GM12878 (cell line): ENCODE measurements around the gene GLI1. TPM values are rescaled to one million over a fixed set of nuclear protein-coding genes. Genes with fewer than 3 reads are reported as not detected.

ENCODE experiments used
- ASH2L ChIP-seq: fragments of 300-600, 200-600 bp; sonication (generic); IDR thresholded peaks from 2 replicates; pipeline ENCODE4 v1.6.1; 2017; ENCODE audit warnings: low read depth, mild to moderate bottlenecking, borderline replicate concordance
- BCL3 ChIP-seq: IDR thresholded peaks from 2 replicates; pipeline ENCODE4 v1.6.1; 2011; ENCODE audit warnings: borderline replicate concordance, low read depth, mild to moderate bottlenecking, moderate library complexity, low read length; ENCODE audit not compliant: insufficient read depth, poor library complexity, severe bottlenecking
- BMI1 ChIP-seq: fragments of 450-650 bp; IDR thresholded peaks from 2 replicates; pipeline ENCODE4 v1.6.1; 2016; ENCODE audit warnings: mild to moderate bottlenecking, moderate library complexity, borderline replicate concordance
- CEBPZ ChIP-seq: fragments of 150-350 bp; IDR thresholded peaks from 2 replicates; pipeline ENCODE4 v1.6.1; 2016; ENCODE audit warnings: low read depth, low read length
- IKZF1 ChIP-seq: fragments of 450-650 bp; conservative IDR thresholded peaks from 2 replicates; pipeline ENCODE4 v1.6.1; 2017; ENCODE audit warnings: antibody characterized with exemption, mild to moderate bottlenecking
- RELB ChIP-seq: fragments of 450-650 bp; IDR thresholded peaks from 2 replicates; pipeline ENCODE4 v1.6.1; 2017; ENCODE audit warnings: low read depth, mild to moderate bottlenecking, moderate library complexity
- SIX5 ChIP-seq: IDR thresholded peaks from 2 replicates; pipeline ENCODE4 v1.6.1; 2011; ENCODE audit warnings: mild to moderate bottlenecking, low read depth, low read length, moderate library complexity; ENCODE audit not compliant: severe bottlenecking
- SMAD1 ChIP-seq: fragments of 450-650 bp; IDR thresholded peaks from 2 replicates; pipeline ENCODE4 v1.6.1; 2018; ENCODE audit warnings: mild to moderate bottlenecking, low read depth; ENCODE audit not compliant: partially characterized antibody
- STAT3 ChIP-seq: IDR thresholded peaks from 2 replicates; pipeline ENCODE4 v1.6.1; 2011; ENCODE audit warnings: low read depth, low read length, improper control_type of control experiment
- ZBTB33 ChIP-seq: fragments of 450-650 bp; IDR thresholded peaks from 2 replicates; pipeline ENCODE4 v1.6.1; 2017; ENCODE audit warnings: mild to moderate bottlenecking
- ZNF687 ChIP-seq: fragments of 450-650 bp; IDR thresholded peaks from 2 replicates; pipeline ENCODE4 v1.6.1; 2017; ENCODE audit warnings: mild to moderate bottlenecking, moderate library complexity
- ZZZ3 ChIP-seq: IDR thresholded peaks from 2 replicates; pipeline ENCODE4 v1.6.1; 2011; ENCODE audit warnings: low read depth; ENCODE audit not compliant: control insufficient read depth, insufficient read length
- polyA plus RNA-seq, 11 experiments: library from polyadenylated mRNA; depleted of rRNA in 4 of 11; unstranded in 6 of 11; stranded (reverse) in 5 of 11; fragments of >200 nt; fragmentation: Nextera tagmentation in 4 of 11; fragmentation: Illumina TruSeq in 1 of 11; extraction: Ambion mirVana in 4 of 11; extraction: Trizol in 1 of 11; gene quantifications; 1 replicate in 1 of 11; 2 replicates in 10 of 11; pipeline versions ENCODE4 v1.2.1 to v1.2.3, GENCODE V29; 2011 to 2016; ENCODE audit warnings: inconsistent platforms in 2 of 11, missing spikeins in 2 of 11, low read depth in 1 of 11
- total RNA-seq, 4 experiments: library from RNA; depleted of rRNA in 3 of 4; stranded (reverse); fragments of >200 nt in 3 of 4; fragmentation: Illumina TruSeq in 1 of 4; extraction: Trizol in 1 of 4; gene quantifications; 2 replicates each; pipeline versions ENCODE4 v1.2.1 to v1.2.3, GENCODE V29; 2013 to 2021

GLI1 gene
- total and polyA plus RNA-seq, 10 of the 15 experiments (the other 5 are each of a cell fraction or from before 2014, with no cell fraction given), result 0.27 to 1.2 (median 0.49) TPM

GRCh38 chr12:57456737-57457490 is 2.7 kb upstream of the GLI1 start (continued):
- TF ChIP-seq ZNF687, result no peak
- TF ChIP-seq IKZF1, result no peak
- no peak for TF ChIP-seq ZBTB33
- TF ChIP-seq BMI1, result no peak
- TF ChIP-seq SIX5, result no peak
- no peak for TF ChIP-seq STAT3
- no peak for TF ChIP-seq BCL3
- no peak for TF ChIP-seq RELB
- TF ChIP-seq SMAD1, result no peak
- TF ChIP-seq ASH2L, result no peak
- no peak for TF ChIP-seq CEBPZ
- TF ChIP-seq ZZZ3, result no peak
- TF ChIP-seq, all 136 proteins: peak for 0
